ENCODE measurements around the gene CDH13. TPM values are rescaled to one million over a fixed set of nuclear protein-coding genes. Genes with fewer than 3 reads are reported as not detected.

Gene CDH13
- total and polyA plus RNA-seq, 2 of the 8 experiments (the other 6 are each of a cell fraction or from before 2014, with no cell fraction given) = 2.3 to 2.4 TPM

- no peak overlapping the region; the same call in 1 of the 2 replicates for H2BK12ac ChIP-seq (ENCODE audit: low read depth, low read length)
- H3K4ac ChIP-seq (replicated peaks; ENCODE audit: insufficient read length, low read depth, low read length) = no peak overlapping the region
- H3K27me3 ChIP-seq (replicated peaks in 1 of 4; ENCODE audit: control insufficient read depth in 3 of 4, extremely low read depth in 1 of 4, insufficient read depth in 3 of 4, low read length in 3 of 4) = no peaks in the 10 kb centered on the region
- no peak overlapping the region for H2BK20ac ChIP-seq (ENCODE audit: low read length)
- no peak overlapping the region for H2BK15ac ChIP-seq (ENCODE audit: low read length)
- H4K8ac ChIP-seq (ENCODE audit: extremely low read depth, insufficient read depth, low read length) = no peak overlapping the region
- FAIRE-seq (no peak), DNase-seq (ENCODE audit: low read depth in 1 of 2, low spot score in 2 of 2) (no peak)
- H3K36me3 ChIP-seq (ENCODE audit: control insufficient read depth in 2 of 4, insufficient read depth in 4 of 4, low read length in 3 of 4) = no peaks in the 10 kb centered on the region
- CTCF ChIA-PET (ENCODE audit: partially characterized antibody) = no interaction called here
- H3K14ac ChIP-seq (ENCODE audit: insufficient read length) = no peak overlapping the region
- no peak overlapping the region for H2AFZ ChIP-seq (ENCODE audit: low read length)
- H4K91ac ChIP-seq (replicated peaks; ENCODE audit: insufficient read length, low read length) = no peak overlapping the region
- H3K18ac ChIP-seq (ENCODE audit: extremely low read depth, low read length) = no peak overlapping the region
- no peak overlapping the region for H3K4me3 ChIP-seq (ENCODE audit: extremely low read depth in 1 of 4, insufficient read depth in 2 of 4, low read depth in 3 of 4, low read length in 4 of 4)
- no peaks in the 10 kb centered on the region for H3K4me1 ChIP-seq (replicated peaks in 1 of 4; ENCODE audit: control insufficient read depth in 3 of 4, insufficient read depth in 4 of 4, low read length in 3 of 4)
- H3K9me3 ChIP-seq (ENCODE audit: insufficient read depth in 2 of 2, low read depth in 1 of 2, low read length in 1 of 2) = no peaks in the 10 kb centered on the region
- H2AK5ac ChIP-seq (ENCODE audit: low read depth, low read length) = no peak overlapping the region
- H3K4me2 ChIP-seq (ENCODE audit: insufficient read depth in 1 of 2, low read depth in 2 of 2, low read length in 2 of 2) = no peak overlapping the region
- no peak overlapping the region for H2BK5ac ChIP-seq (ENCODE audit: low read depth, low read length)
- no peaks in the 10 kb centered on the region for H3K79me2 ChIP-seq (ENCODE audit: control insufficient read depth in 1 of 2, insufficient read depth in 2 of 2, low read length in 2 of 2)
- no peaks in the 10 kb centered on the region for H3K23me2 ChIP-seq (ENCODE audit: low read depth, low read length)
- H3K23ac ChIP-seq (ENCODE audit: insufficient read length) = no peak overlapping the region
- no peak overlapping the region for H3K27ac ChIP-seq (ENCODE audit: low read depth, low read length)
- POLR2A ChIA-PET (ENCODE audit: partially characterized antibody) = no interaction called here
- 93% methylated on average over 8 of the region's 8 CpGs; no CpG with 5 or more reads in 1 of the 2 experiments for WGBS, 2 experiments (ENCODE audit: extremely low coverage in 1 of 2, insufficient coverage in 1 of 2, insufficient read length in 1 of 2, insufficient replicate concordance in 2 of 2, low coverage in 1 of 2, low lambda C conversion rate in 2 of 2, missing lambda C conversion rate in 1 of 2)
- H3K79me1 ChIP-seq (ENCODE audit: low read depth, low read length) = no peaks in the 10 kb centered on the region
- H4K5ac ChIP-seq (ENCODE audit: insufficient read length, low read depth, low read length) = no peak overlapping the region
- no peaks in the 10 kb centered on the region for H4K20me1 ChIP-seq (replicated peaks in 1 of 2; ENCODE audit: control insufficient read depth in 1 of 2, insufficient read depth in 2 of 2, low read length in 2 of 2)
- H3K56ac ChIP-seq (replicated peaks; ENCODE audit: insufficient read length, low read depth, low read length) = no peak overlapping the region
- no peak for TF ChIP-seq CHD1 (IDR thresholded peaks at IDR 0.05; ENCODE audit: low read depth, low read length)
- no peak overlapping the region for H2BK120ac ChIP-seq (replicated peaks; ENCODE audit: low read depth, low read length)
- no peak overlapping the region for H3K9ac ChIP-seq (replicated peaks in 1 of 4; ENCODE audit: extremely low read depth in 1 of 4, low read depth in 3 of 4, low read length in 3 of 4)
Observed at GRCh38 chr16:83138976-83139690, 512.4 kb downstream of the CDH13 start.
